Mesothelial cell of epicardium (in vitro differentiated cells): ENCODE results near the gene GIGYF1. TPM values are rescaled to one million over a fixed set of nuclear protein-coding genes. Genes with fewer than 3 reads are reported as not detected.
"Not testable (repeated sequence)": the region's sequence is repeated elsewhere in the genome, so short reads cannot be mapped to it uniquely, and the experiment has no call there.

Experiments
- DNase-seq, 2 experiments: peaks; one replicate each; pipeline ENCODE4 v3.0.0; 2021; ENCODE audit warnings: low spot score in 2 of 2; ENCODE audit not compliant: unreplicated experiment in 2 of 2
- H3K27ac Mint-ChIP-seq: 2 replicates; pipeline ENCODE4 v1.8.0; 2021; ENCODE audit warnings: mixed read lengths
- H3K27me3 Mint-ChIP-seq: 2 replicates; pipeline ENCODE4 v1.8.0; 2021; ENCODE audit warnings: low read depth, mixed read lengths
- H3K36me3 Mint-ChIP-seq: 2 replicates; pipeline ENCODE4 v1.8.0; 2021; ENCODE audit warnings: mixed read lengths
- H3K4me1 Mint-ChIP-seq: 2 replicates; pipeline ENCODE4 v1.8.0; 2021; ENCODE audit warnings: mixed read lengths
- H3K4me3 Mint-ChIP-seq: 2 replicates; pipeline ENCODE4 v1.8.0; 2021; ENCODE audit warnings: mild to moderate bottlenecking, moderate library complexity, mixed read lengths
- H3K9me3 Mint-ChIP-seq: 2 replicates; pipeline ENCODE4 v1.8.0; 2021; ENCODE audit warnings: mixed read lengths
- CTCF ChIP-seq: fragments of 200-600 bp; sonication (generic); IDR thresholded peaks from one replicate; pipeline ENCODE4 v1.5.0; 2021; ENCODE audit warnings: antibody characterized with exemption; ENCODE audit not compliant: unreplicated experiment
- total RNA-seq: library from RNA; stranded (reverse); gene quantifications from 3 replicates; pipeline ENCODE4 v1.2.1, GENCODE V29; 2021

Gene GIGYF1
- total RNA-seq, 1 donor from 2014 or later, result 99.2 TPM

DNA sequence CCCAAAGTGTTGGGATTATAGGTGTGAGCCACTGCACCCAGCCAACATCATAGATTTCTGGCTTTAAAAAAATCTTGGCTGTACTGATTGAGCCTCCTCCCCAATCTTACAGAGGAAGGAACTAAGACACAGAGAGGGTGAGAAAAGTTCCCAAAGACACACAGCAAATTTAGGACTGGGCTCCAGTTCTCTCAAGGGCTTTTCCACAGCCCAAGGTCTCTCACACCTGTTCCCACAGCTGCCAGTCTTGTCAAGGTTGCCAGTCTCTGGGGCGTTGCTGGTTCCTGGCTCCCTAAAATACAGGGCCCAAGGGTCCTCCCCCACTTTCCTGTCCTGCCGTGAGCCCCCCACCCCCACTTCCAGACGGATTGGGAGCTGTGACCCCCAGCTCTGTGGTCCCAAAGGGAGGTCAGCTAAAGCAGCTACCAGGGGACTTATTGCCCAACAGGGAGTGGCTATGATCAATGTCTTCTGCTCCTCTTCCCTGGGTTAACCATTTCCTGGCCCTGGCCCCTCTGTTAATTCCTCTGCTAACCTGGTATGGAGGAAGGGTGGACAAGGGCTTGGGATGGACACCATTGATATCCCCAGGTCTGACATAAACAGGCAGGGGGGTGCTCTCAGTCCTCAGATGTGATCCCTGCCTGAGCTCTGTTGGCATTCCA is 36.2 kb upstream of the GIGYF1 start:
- Mint-ChIP-seq H3K4me3 (no peak overlapping the region), H3K36me3 (no peaks in the 10 kb centered on the region), H3K9me3 (no peaks in the 10 kb centered on the region), H3K27me3 (peaks cover 36% of the 10 kb centered on the region), H3K27ac (no peak overlapping the region), H3K4me1 (peaks cover 2% of the 10 kb centered on the region)
- no peak for TF ChIP-seq CTCF
- DNase-seq, result no peak

- no peaks in the 10 kb centered on the region for H3K9me3 Mint-ChIP-seq
- no peak for TF ChIP-seq CTCF
- peaks cover 1% of the 10 kb centered on the region for H3K4me1 Mint-ChIP-seq
- no peak for DNase-seq
- H3K36me3 Mint-ChIP-seq, result no peaks in the 10 kb centered on the region
- peaks cover 55% of the 10 kb centered on the region for H3K27me3 Mint-ChIP-seq
- H3K4me3 Mint-ChIP-seq, result no peak overlapping the region
- no peak overlapping the region for H3K27ac Mint-ChIP-seq
These were observed 34.1 kb upstream of the GIGYF1 start for GRCh38 chr7:100728196-100728595.

GRCh38 chr7:100726996-100727761 is 33.1 kb upstream of the GIGYF1 start:
- no peak for DNase-seq

DNA sequence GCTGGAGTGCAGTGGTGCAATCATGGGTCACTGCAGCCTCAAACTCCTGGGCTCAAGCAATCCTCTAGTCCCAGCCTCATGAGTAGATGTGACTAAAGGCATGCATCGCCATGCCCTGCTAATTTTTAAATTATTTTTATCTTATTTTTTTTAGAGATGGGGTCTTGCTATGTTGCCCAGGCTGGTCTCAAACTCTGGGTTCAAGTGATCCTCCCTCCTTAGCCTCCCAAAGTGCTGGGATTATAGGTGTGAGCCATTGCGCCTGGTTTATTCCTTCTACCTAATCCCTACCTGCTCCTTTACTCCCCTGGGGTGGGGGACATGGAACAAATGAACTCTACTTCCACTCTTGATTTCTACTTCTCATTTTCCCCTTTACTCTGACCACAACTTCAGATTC is 30.3 kb upstream of the GIGYF1 start:
- H3K9me3 Mint-ChIP-seq, H3K36me3 Mint-ChIP-seq, H3K4me1 Mint-ChIP-seq, H3K4me3 Mint-ChIP-seq, DNase-seq, H3K27ac Mint-ChIP-seq: not testable (repeated sequence)
- H3K27me3 Mint-ChIP-seq, result peaks cover 80% of the 10 kb centered on the region

More at GRCh38 chr7:100726996-100727761, 33.1 kb upstream of the GIGYF1 start:
- no peak for TF ChIP-seq CTCF
- no peak overlapping the region for H3K27ac Mint-ChIP-seq
- H3K9me3 Mint-ChIP-seq, result no peaks in the 10 kb centered on the region
- peaks cover 1% of the 10 kb centered on the region for H3K4me1 Mint-ChIP-seq
- H3K36me3 Mint-ChIP-seq, result no peaks in the 10 kb centered on the region
- peaks cover 64% of the 10 kb centered on the region for H3K27me3 Mint-ChIP-seq
- H3K4me3 Mint-ChIP-seq, result no peak overlapping the region

GRCh38 chr7:100723732-100724275 is 29.8 kb upstream of the GIGYF1 start:
- Mint-ChIP-seq H3K27ac (no peak overlapping the region), H3K27me3 (peaks cover 84% of the 10 kb centered on the region), H3K36me3 (peaks cover 3% of the 10 kb centered on the region), H3K4me3 (no peak overlapping the region), H3K9me3 (peaks cover 4% of the 10 kb centered on the region), H3K4me1 (peaks cover 1% of the 10 kb centered on the region)
- no peak for TF ChIP-seq CTCF
- no peak for DNase-seq
